ENCODE measurements around the gene IL25.
"Not testable (repeated sequence)": the region's sequence is repeated elsewhere in the genome, so short reads cannot be mapped to it uniquely, and the experiment has no call there.

Gene IL25

GRCh38 chr14:23409966-23410635 is 37.5 kb downstream of the IL25 start:
- FAIRE-seq (no peak), DNase-seq (ENCODE audit: insufficient read length, low spot score) (no peak)
- TF ChIP-seq POLR2A (IDR thresholded peaks at IDR 0.05; ENCODE audit: low read depth, low read length): no peak

DNA sequence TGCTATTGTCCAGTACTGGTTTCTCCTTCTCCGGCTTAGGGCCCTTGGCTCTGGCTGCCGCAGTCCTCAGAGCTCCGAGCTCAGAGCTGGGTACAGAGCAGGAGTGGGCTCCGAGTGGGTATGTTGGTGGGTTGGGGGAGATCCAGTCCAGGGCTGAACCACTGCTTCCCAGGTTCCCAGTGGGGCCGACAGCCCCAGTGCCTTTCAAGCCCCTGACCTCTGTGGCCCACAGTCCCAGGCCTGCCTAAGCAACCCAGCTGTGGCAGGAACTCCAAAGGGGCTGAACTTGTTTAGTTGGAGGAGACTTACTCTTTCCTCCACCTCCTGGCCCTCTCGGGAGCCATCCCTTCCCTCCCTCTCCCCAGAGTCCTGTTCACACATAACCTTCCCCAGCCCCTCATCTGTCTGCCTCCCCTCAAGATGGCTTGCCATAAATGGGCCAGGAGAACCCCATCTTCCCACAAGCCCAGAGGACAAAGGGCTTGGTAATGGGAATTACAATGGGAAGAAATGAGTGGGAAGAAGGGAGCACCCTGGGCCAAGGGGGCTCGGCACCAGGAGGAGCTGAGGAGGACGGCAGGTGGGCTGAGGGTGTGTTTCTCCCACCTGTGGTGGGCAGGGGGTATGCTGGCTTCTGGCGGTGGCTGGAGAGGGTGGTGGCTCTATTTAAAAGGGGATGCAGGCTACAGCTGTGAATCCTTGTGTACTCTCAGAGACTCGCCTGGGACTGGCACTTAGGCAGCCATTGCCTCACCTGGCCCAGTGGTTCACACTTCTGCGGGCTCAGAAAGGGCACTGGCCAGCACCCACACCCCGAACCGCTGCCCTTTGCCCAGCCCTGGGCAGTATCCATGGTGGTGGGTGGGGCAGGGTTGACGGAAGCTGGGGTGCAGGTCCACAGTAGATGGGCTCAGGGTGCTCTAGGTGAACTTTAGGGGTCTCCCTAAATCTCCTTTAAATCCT is 39.2 kb downstream of the IL25 start:
- no peak for FAIRE-seq
- DNase-seq (ENCODE audit: insufficient read length, low spot score): no peak
- TF ChIP-seq POLR2A (IDR thresholded peaks at IDR 0.05; ENCODE audit: low read depth, low read length): no peak

- FAIRE-seq (no peak), DNase-seq (ENCODE audit: insufficient read length, low spot score) (no peak)
These were observed 41.1 kb downstream of the IL25 start for GRCh38 chr14:23413681-23414080.

DNA sequence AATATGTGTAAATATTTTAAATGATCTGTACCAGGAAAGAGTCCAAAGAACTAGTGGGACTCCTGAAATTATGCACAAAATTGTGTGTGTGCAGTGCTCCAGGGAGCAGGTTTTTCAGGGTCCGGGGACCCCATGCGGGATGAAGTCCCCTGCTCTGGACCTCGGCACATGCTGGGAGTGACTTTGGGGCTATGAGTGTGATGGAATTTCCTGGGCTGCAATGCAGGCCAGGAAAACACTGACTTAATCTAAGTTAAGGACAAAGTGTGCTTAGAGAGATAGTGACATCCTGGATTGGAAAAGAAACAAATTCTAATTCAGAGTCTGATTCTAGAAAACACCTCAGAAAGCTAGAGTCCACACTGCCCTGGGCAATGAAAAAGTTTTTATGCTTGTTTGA is 41.6 kb downstream of the IL25 start:
- no peak for TF ChIP-seq POLR2A (IDR thresholded peaks at IDR 0.05; ENCODE audit: low read depth, low read length)
- no peak for FAIRE-seq
- no peak for DNase-seq (ENCODE audit: insufficient read length, low spot score)

More at GRCh38 chr14:23413681-23414080, 41.1 kb downstream of the IL25 start:
- no peak for TF ChIP-seq POLR2A (IDR thresholded peaks at IDR 0.05; ENCODE audit: low read depth, low read length)

- TF ChIP-seq POLR2A (IDR thresholded peaks at IDR 0.05; ENCODE audit: low read depth, low read length): no peak
- no peak for DNase-seq (ENCODE audit: insufficient read length, low spot score)
- FAIRE-seq: no peak
These were observed 42.6 kb downstream of the IL25 start for GRCh38 chr14:23414906-23415820.

GRCh38 chr14:23415821-23416778 is 43.5 kb downstream of the IL25 start:
- no peak for TF ChIP-seq POLR2A (IDR thresholded peaks at IDR 0.05; ENCODE audit: low read depth, low read length)
- FAIRE-seq (no peak), DNase-seq (ENCODE audit: insufficient read length, low spot score) (no peak)

- no peak for TF ChIP-seq POLR2A (IDR thresholded peaks at IDR 0.05; ENCODE audit: low read depth, low read length)
- FAIRE-seq (no peak), DNase-seq (ENCODE audit: insufficient read length, low spot score) (no peak)
These were observed 44.2 kb downstream of the IL25 start for GRCh38 chr14:23416801-23417200.

DNA sequence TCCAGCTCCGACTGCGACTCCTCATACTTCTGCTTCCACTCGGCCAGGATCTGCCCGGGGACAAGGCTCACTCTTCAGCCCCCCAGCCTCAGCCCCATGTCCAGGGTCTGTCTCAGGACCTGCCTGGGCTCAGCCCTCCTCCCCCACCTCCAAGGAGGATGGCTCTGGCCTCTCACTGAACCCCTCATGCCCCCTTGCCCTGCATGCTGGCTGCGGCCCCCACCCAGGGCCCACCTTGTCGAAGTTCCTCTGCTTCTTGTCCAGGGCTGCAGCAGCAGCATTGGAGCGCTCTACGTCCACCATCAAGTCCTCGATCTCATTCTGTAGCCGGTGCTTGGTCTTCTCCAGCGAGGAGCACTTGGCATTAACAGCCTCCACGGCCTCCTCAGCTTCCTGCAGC is 44.7 kb downstream of the IL25 start:
- not testable (repeated sequence) for DNase-seq (ENCODE audit: insufficient read length, low spot score); FAIRE-seq

DNA sequence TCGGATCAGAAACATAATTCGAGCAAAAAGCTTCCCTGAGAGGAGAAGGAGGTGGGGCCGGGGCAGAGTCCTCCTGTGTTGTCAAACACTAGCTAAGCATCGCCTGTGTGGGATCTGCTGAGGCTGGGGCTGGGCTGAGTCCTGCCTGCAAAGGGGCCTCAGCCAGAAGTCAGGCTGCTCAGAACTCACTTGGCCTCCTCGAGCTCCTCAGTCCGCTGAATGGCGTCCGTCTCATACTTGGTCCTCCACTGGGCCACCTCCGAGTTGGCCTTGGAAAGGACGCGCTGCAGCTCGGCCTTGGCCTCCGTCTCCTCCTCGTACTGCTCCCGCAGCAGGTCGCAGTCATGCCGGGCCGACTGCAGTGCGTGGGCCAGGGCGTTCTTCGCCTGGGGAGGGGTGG is 45.4 kb downstream of the IL25 start:
- no peak for FAIRE-seq

GRCh38 chr14:23419646-23420045 is 47.0 kb downstream of the IL25 start:
- not testable (repeated sequence) for DNase-seq (ENCODE audit: insufficient read length, low spot score); FAIRE-seq

More for the DNA sequence above, 45.4 kb downstream of the IL25 start:
- DNase-seq (ENCODE audit: insufficient read length, low spot score): no peak
- no peak for TF ChIP-seq POLR2A (IDR thresholded peaks at IDR 0.05; ENCODE audit: low read depth, low read length)

DNA sequence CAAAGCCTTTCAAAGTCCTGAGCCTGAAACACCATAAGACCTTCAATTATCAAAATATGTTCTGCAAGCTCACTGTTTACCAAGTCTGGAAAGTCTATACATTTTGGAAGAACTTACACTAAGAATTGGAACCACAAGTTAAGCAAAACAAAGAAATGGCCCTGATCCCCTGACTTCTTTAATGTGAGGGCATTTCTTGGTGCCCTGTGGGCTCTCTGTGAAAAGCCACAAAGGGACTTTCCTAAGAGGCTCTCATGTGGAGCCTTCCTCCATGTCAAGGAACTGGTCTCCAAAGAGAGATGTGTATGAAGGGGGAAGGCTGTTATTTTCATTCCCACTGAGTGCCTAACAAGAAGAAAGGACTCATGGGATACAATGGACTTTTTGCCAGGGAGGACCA is 49.0 kb downstream of the IL25 start:
- DNase-seq (ENCODE audit: insufficient read length, low spot score) (no peak), FAIRE-seq (no peak)
- no peak for TF ChIP-seq POLR2A (IDR thresholded peaks at IDR 0.05; ENCODE audit: low read depth, low read length)

GRCh38 chr14:23423657-23424056 is 51.0 kb downstream of the IL25 start:
- no peak for DNase-seq (ENCODE audit: insufficient read length, low spot score)
- no peak for FAIRE-seq
- no peak for TF ChIP-seq POLR2A (IDR thresholded peaks at IDR 0.05; ENCODE audit: low read depth, low read length)

DNA sequence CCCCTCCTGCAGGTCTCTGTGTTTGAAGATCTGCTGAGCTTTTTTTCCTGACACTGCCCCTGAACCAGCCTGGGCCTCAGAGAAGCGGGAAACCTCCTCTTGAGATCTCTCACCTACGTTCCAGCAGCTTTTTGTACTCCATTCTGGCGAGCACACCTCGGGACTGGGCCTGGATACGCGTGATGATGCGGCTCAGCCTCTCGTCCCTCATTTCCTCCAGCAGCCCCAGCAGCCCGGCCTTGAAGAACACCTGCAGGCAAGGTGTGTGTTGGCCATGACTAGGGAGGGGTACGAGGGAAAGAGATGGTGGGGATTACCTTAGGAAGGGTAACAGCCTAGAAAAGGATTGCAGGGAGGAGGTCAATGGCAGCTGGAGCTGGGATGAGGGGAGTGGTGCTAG is 52.6 kb downstream of the IL25 start:
- DNase-seq (ENCODE audit: insufficient read length, low spot score) (no peak), FAIRE-seq (no peak)
- no peak for TF ChIP-seq POLR2A (IDR thresholded peaks at IDR 0.05; ENCODE audit: low read depth, low read length)

DNA sequence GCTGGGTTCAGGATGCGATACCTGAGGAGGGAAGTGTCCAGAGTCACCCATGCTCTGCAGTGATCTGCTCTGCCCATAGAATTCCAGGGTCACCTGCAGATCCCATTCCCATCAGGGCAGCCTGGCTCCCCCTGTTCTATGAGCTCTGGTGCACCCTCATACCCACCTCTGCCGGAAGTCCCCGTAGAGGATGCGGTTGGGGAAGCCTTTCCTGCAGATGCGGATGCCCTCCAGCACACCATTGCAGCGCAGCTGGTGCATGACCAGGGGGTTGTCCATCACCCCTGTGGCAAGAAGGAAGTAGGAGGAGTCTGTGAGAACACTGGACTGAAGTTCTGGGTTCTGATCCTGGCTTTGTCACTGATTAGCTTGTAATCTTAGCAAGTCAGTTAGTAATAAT is 53.2 kb downstream of the IL25 start:
- FAIRE-seq; DNase-seq (ENCODE audit: insufficient read length, low spot score): not testable (repeated sequence)
